Activated CD8-positive, alpha-beta memory T cell treated with anti-CD3 and anti-CD28 coated beads, Interleukin-2, amount 50 U/mL, for 4 hours (primary cell): ENCODE measurements around the gene FTO.
"Not testable (repeated sequence)": the region's sequence is repeated elsewhere in the genome, so short reads cannot be mapped to it uniquely, and the experiment has no call there.

ENCODE experiments used
- DNase-seq: peaks from one replicate; pipeline ENCODE4 v3.0.0-alpha.2; 2020

FTO gene

GRCh38 chr16:53872248-53873221 is 168.6 kb downstream of the FTO start:
- DNase-seq, result no peak

GRCh38 chr16:53876811-53877210 is 172.9 kb downstream of the FTO start:
- DNase-seq, result no peak

- DNase-seq, result no peak
Measured at GRCh38 chr16:53878216-53878615, 174.3 kb downstream of the FTO start.

GRCh38 chr16:53881371-53881770 is 177.4 kb downstream of the FTO start:
- no peak for DNase-seq

GRCh38 chr16:53882310-53882709 is 178.4 kb downstream of the FTO start:
- no peak for DNase-seq

GRCh38 chr16:53884748-53885147 is 180.8 kb downstream of the FTO start:
- DNase-seq, result no peak

- DNase-seq, result no peak
Measured at GRCh38 chr16:53886482-53887378, 182.8 kb downstream of the FTO start.

- no peak for DNase-seq
Measured at GRCh38 chr16:53888222-53888621, 184.3 kb downstream of the FTO start.

- DNase-seq, result not testable (repeated sequence)
Measured at GRCh38 chr16:53890877-53891276, 186.9 kb downstream of the FTO start.

- DNase-seq, result no peak
Measured at GRCh38 chr16:53891409-53892139, 187.6 kb downstream of the FTO start.

- DNase-seq, result peak; percentile 24
Measured at GRCh38 chr16:53892155-53892554, 188.2 kb downstream of the FTO start.

GRCh38 chr16:53893731-53894435 is 189.9 kb downstream of the FTO start:
- DNase-seq, result no peak

GRCh38 chr16:53894686-53895085 is 190.7 kb downstream of the FTO start:
- DNase-seq, result no peak

- DNase-seq, result no peak
Measured at GRCh38 chr16:53895433-53895832, 191.5 kb downstream of the FTO start.

GRCh38 chr16:53895851-53896250 is 191.9 kb downstream of the FTO start:
- DNase-seq, result no peak

GRCh38 chr16:53896722-53897121 is 192.8 kb downstream of the FTO start:
- no peak for DNase-seq

GRCh38 chr16:53898993-53899392 is 195.0 kb downstream of the FTO start:
- DNase-seq, result no peak

- DNase-seq, result no peak
Measured at GRCh38 chr16:53899431-53899830, 195.5 kb downstream of the FTO start.

GRCh38 chr16:53900667-53901066 is 196.7 kb downstream of the FTO start:
- DNase-seq, result no peak

GRCh38 chr16:53901408-53901807 is 197.5 kb downstream of the FTO start:
- no peak for DNase-seq

- no peak for DNase-seq
Measured at GRCh38 chr16:53904533-53904932, 200.6 kb downstream of the FTO start.

GRCh38 chr16:53905028-53905427 is 201.1 kb downstream of the FTO start:
- no peak for DNase-seq
